KMS-11 (cell line): Measurements from ENCODE around the gene SEMA3G.

Experiments
- H2AFZ ChIP-seq: fragments of 200-600 bp; sonication (generic); 2 replicates; pipeline ENCODE4 v1.6.1; 2016; ENCODE audit warnings: antibody characterized with exemption, mixed run types, low read depth
- H3K27ac ChIP-seq: fragments of 200-600 bp; sonication (generic); 2 replicates; pipeline ENCODE4 v1.6.1; 2016; ENCODE audit warnings: mild to moderate bottlenecking, mixed run types
- H3K27me3 ChIP-seq: fragments of 200-600 bp; sonication (generic); 2 replicates; pipeline ENCODE4 v1.6.1; 2017; ENCODE audit warnings: mild to moderate bottlenecking, low read depth, mixed run types, moderate library complexity; ENCODE audit not compliant: insufficient read depth
- H3K36me3 ChIP-seq: fragments of 200-600 bp; sonication (generic); 2 replicates; pipeline ENCODE4 v1.6.1; 2017; ENCODE audit warnings: mild to moderate bottlenecking, mixed run types; ENCODE audit not compliant: insufficient read depth
- H3K4me1 ChIP-seq: fragments of 200-600 bp; sonication (generic); 2 replicates; pipeline ENCODE4 v1.6.1; 2016; ENCODE audit warnings: mild to moderate bottlenecking, low read depth, mixed run types; ENCODE audit not compliant: poor library complexity, severe bottlenecking
- H3K4me2 ChIP-seq: fragments of 200-600 bp; sonication (generic); 2 replicates; pipeline ENCODE4 v1.7.0; 2016; ENCODE audit warnings: mild to moderate bottlenecking, mixed run types
- H3K4me3 ChIP-seq: fragments of 200-600 bp; sonication (generic); IDR thresholded peaks from 2 replicates; pipeline ENCODE4 v1.6.1; 2017; ENCODE audit warnings: low read depth, low read length, mixed read lengths; ENCODE audit not compliant: insufficient read depth
- H3K79me2 ChIP-seq: fragments of 200-600 bp; sonication (generic); 2 replicates; pipeline ENCODE4 v1.6.1; 2016; ENCODE audit warnings: low read depth, mixed run types; ENCODE audit not compliant: insufficient read depth
- H3K9ac ChIP-seq: fragments of 200-600 bp; sonication (generic); 2 replicates; pipeline ENCODE4 v1.6.1; 2016; ENCODE audit warnings: mild to moderate bottlenecking, mixed run types
- H4K20me1 ChIP-seq: fragments of 200-600 bp; sonication (generic); 2 replicates; pipeline ENCODE4 v1.6.1; 2016; ENCODE audit warnings: mild to moderate bottlenecking, mixed run types; ENCODE audit not compliant: insufficient read depth
- TF ChIP-seq, protein P1 (sequence below): fragments of 200-600 bp; sonication (generic); conservative IDR thresholded peaks from 2 replicates; pipeline ENCODE4 v1.6.1; 2017; ENCODE audit warnings: low read depth, mild to moderate bottlenecking, antibody characterized with exemption, low read length, moderate library complexity, mixed read lengths

SEMA3G gene

DNA sequence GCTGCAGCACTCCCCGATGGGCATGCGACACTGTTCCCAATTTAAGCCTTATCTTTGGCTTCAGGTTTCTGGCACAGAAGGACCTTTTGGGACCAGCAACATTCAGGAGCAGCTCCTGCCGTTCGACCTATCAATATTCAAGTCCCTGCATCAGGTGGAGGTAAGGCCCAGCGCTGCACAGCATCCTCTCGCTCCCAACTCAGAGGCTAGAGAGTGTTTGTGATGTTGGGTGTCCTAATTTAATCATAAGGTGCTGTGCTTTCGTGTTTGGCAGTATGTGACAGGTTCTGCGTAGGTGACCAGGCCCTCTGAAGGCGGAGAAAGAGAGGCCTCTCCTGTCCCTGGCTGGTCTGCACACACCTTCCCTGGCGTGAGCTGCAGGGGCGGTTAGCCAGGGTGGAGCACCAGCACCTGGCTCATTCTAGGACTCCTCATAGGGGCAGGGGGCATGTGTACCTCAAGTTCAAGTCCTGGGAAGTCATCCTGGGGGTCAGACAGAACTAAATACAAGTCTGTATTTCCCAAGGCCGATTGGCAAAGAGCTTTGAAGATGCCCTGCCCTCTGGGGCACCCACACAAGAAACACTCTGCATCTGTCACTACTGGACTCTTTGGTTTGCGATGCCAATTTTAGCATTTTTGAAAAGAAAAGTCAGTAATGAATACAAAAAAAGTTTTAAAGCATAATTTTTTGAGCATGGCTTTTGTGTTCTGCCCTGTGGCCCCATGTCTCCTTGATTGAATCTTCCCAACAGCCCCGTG is 27.5 kb upstream of the SEMA3G start:
- H3K4me2 ChIP-seq, result no peak overlapping the region
- no peak overlapping the region for H2AFZ ChIP-seq
- no peaks in the 10 kb centered on the region for H3K36me3 ChIP-seq
- no peak overlapping the region for H3K27ac ChIP-seq
- TF ChIP-seq, protein P1, sequence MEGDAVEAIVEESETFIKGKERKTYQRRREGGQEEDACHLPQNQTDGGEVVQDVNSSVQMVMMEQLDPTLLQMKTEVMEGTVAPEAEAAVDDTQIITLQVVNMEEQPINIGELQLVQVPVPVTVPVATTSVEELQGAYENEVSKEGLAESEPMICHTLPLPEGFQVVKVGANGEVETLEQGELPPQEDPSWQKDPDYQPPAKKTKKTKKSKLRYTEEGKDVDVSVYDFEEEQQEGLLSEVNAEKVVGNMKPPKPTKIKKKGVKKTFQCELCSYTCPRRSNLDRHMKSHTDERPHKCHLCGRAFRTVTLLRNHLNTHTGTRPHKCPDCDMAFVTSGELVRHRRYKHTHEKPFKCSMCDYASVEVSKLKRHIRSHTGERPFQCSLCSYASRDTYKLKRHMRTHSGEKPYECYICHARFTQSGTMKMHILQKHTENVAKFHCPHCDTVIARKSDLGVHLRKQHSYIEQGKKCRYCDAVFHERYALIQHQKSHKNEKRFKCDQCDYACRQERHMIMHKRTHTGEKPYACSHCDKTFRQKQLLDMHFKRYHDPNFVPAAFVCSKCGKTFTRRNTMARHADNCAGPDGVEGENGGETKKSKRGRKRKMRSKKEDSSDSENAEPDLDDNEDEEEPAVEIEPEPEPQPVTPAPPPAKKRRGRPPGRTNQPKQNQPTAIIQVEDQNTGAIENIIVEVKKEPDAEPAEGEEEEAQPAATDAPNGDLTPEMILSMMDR, result no peak
- H3K9ac ChIP-seq, result no peak overlapping the region
- no peaks in the 10 kb centered on the region for H3K27me3 ChIP-seq
- H3K79me2 ChIP-seq, result no peaks in the 10 kb centered on the region
- no peaks in the 10 kb centered on the region for H4K20me1 ChIP-seq
- no peak overlapping the region for H3K4me3 ChIP-seq
- peaks cover 22% of the 10 kb centered on the region for H3K4me1 ChIP-seq

GRCh38 chr3:52471371-52472238 is 26.7 kb upstream of the SEMA3G start:
- Histone ChIP-seq H3K36me3 (no peaks in the 10 kb centered on the region), H2AFZ (no peak overlapping the region), H3K4me1 (peaks cover 22% of the 10 kb centered on the region), H3K27me3 (no peaks in the 10 kb centered on the region), H3K79me2 (no peaks in the 10 kb centered on the region), H4K20me1 (no peaks in the 10 kb centered on the region), H3K9ac (no peak overlapping the region), H3K4me3 (no peak overlapping the region), H3K27ac (no peak overlapping the region), H3K4me2 (no peak overlapping the region)
- TF ChIP-seq, protein P1, result no peak

DNA sequence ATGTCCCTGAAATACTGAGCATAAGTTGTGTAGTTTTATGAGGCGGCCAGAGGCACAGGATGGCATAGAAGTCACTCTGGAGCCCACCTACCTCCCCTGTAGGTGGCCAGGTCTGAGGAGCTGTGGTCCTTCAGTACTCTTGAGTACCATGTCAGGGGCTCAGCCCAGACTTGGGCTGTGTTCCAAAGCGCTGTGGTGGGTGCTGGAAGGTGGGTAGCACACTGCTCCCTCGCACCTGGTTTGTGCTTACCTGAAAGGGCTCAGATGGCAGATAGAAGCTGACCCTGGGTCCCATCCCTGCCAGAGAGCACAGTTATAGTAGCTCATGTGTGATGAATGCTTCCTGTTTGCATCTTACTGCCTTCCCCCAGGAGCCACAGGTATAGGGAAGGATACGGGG is 26.0 kb upstream of the SEMA3G start:
- H3K9ac ChIP-seq, result no peak overlapping the region
- no peaks in the 10 kb centered on the region for H3K27me3 ChIP-seq
- H3K79me2 ChIP-seq, result no peaks in the 10 kb centered on the region
- TF ChIP-seq, protein P1, result no peak
- H3K4me1 ChIP-seq, result peaks cover 22% of the 10 kb centered on the region
- no peak overlapping the region for H3K27ac ChIP-seq
- H2AFZ ChIP-seq, result no peak overlapping the region
- H3K4me3 ChIP-seq, result no peak overlapping the region
- no peaks in the 10 kb centered on the region for H4K20me1 ChIP-seq
- H3K4me2 ChIP-seq, result no peak overlapping the region
- H3K36me3 ChIP-seq, result no peaks in the 10 kb centered on the region

DNA sequence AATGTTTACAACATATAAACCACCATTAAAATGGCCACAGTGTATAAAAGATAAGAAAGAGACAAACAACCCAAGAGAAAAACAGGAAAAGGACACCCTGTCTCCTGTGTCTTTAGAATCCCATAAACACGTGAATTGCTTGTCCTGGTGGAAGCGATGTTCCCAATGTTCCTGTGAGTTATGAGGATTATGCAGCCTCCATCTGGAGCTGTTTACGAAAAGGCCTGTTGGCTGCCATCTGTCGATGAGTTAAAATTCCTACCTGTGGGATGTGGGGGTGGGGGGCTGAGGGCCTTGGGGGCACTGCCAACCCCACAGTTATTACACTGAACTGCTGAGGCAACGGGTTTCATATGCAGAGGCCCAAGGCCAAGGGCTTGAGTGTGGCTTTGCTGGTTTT is 24.1 kb upstream of the SEMA3G start:
- Histone ChIP-seq H3K27ac (peak overlapping the region; percentile 35; the same call in 1 of the 2 replicates), H3K36me3 (no peaks in the 10 kb centered on the region), H2AFZ (no peak overlapping the region), H3K9ac (no peak overlapping the region), H4K20me1 (no peaks in the 10 kb centered on the region), H3K4me2 (peak overlapping the region; percentile 13; the same call in 1 of the 2 replicates), H3K79me2 (no peaks in the 10 kb centered on the region), H3K27me3 (no peaks in the 10 kb centered on the region), H3K4me1 (peaks cover 22% of the 10 kb centered on the region), H3K4me3 (no peak overlapping the region)
- TF ChIP-seq, protein P1, result no peak
